HepG2 (cell line): ENCODE data around the gene GLIS1. TPM values are rescaled to one million over a fixed set of nuclear protein-coding genes. Genes with fewer than 3 reads are reported as not detected.

Source experiments
- ATAC-seq: fragments of 200-7000 bp; cut with Tn5 transposase; 3 replicates; pipeline ENCODE4 v1.9.1; 2020; ENCODE audit warnings: mild to moderate bottlenecking, moderate library complexity
- BruUV-seq: library from RNA; stranded (reverse); fragments of 400-500 nt; replicated peaks from 2 replicates; lab custom pipeline; 2021; lab: Mats Ljungman, UMichigan
- CTCF ChIA-PET: fragments of 300-600 bp; formaldehyde crosslinking; extraction: SDS; loops from one replicate; lab custom pipeline; 2021; ENCODE audit warnings: low total read pairs, inconsistent platforms, low intra/inter-chr PET ratio; lab: Yijun Ruan, JAX
- POLR2A ChIA-PET: fragments of 350-600 bp; sonication (Branson Sonifier 250); formaldehyde crosslinking; loops from one replicate; lab custom pipeline; 2020; ENCODE audit warnings: antibody characterized with exemption, inconsistent platforms; lab: Yijun Ruan, JAX
- DNase-seq: peaks from one replicate; pipeline ENCODE4 v3.0.0-alpha.2; 2015; ENCODE audit warnings: low spot score
- FAIRE-seq: peaks from 3 replicates; lab custom pipeline; 2011; peaks lifted over from hg19 to GRCh38; lab: Jason Lieb, UNC
- H2AFZ ChIP-seq: one replicate; pipeline ENCODE4 v1.6.1; 2011; ENCODE audit warnings: low read length, inconsistent platforms
- H3K27ac ChIP-seq: fragments of 300-600 bp; 3 replicates; pipeline ENCODE4 v1.8.0; 2011; ENCODE audit warnings: mixed run types, mild to moderate bottlenecking, mixed read lengths, low read length, inconsistent platforms; ENCODE audit not compliant: insufficient read depth; ENCODE audit errors: extremely low read length
- H3K27me3 ChIP-seq, 2 experiments: fragments of 200-600 bp in 1 of 2; 2 replicates in 1 of 2; 3 replicates in 1 of 2; pipeline versions ENCODE4 v1.6.0 to v1.8.0; 2011; ENCODE audit warnings: low read length in 2 of 2, mild to moderate bottlenecking in 2 of 2, moderate library complexity in 2 of 2, inconsistent platforms in 1 of 2; ENCODE audit not compliant: insufficient read depth in 2 of 2, control insufficient read depth in 1 of 2
- H3K36me3 ChIP-seq, 2 experiments: fragments of 200-600 bp in 1 of 2; replicated peaks in 1 of 2; 2 replicates in 1 of 2; 3 replicates in 1 of 2; pipeline versions ENCODE4 v1.5.1 to v1.8.0; 2011; ENCODE audit warnings: low read length in 2 of 2, inconsistent platforms in 1 of 2; ENCODE audit not compliant: insufficient read depth in 2 of 2, control insufficient read depth in 1 of 2
- H3K4me1 ChIP-seq: 2 replicates; pipeline ENCODE4 v1.5.1; 2012; ENCODE audit warnings: low read length, inconsistent platforms; ENCODE audit not compliant: insufficient read depth
- H3K4me2 ChIP-seq: 2 replicates; pipeline ENCODE4 v1.6.0; 2011; ENCODE audit warnings: low read depth, low read length, inconsistent platforms
- H3K4me3 ChIP-seq, 3 experiments: fragments of 200-600 bp in 1 of 3; sonication (generic), shearing (Covaris generic) in 1 of 3; replicated peaks in 1 of 3; 2 replicates each; pipeline ENCODE4 v1.5.1; 2011 to 2016; ENCODE audit warnings: low read length in 3 of 3, inconsistent platforms in 2 of 3, low read depth in 2 of 3, mild to moderate bottlenecking in 2 of 3, control low read depth in 1 of 3, mixed read lengths in 1 of 3; ENCODE audit not compliant: insufficient read depth in 1 of 3
- H3K79me2 ChIP-seq: one replicate; pipeline ENCODE4 v1.6.1; 2011; ENCODE audit warnings: low read length, inconsistent platforms; ENCODE audit not compliant: insufficient read depth
- H3K9ac ChIP-seq: 2 replicates; pipeline ENCODE4 v1.6.0; 2011; ENCODE audit warnings: mild to moderate bottlenecking, low read depth, low read length, inconsistent platforms; ENCODE audit not compliant: insufficient read depth
- H3K9me3 ChIP-seq: 2 replicates; pipeline ENCODE4 v1.5.1; 2012; ENCODE audit warnings: mild to moderate bottlenecking, low read length
- H4K20me1 ChIP-seq: 2 replicates; pipeline ENCODE4 v1.6.0; 2011; ENCODE audit warnings: inconsistent platforms, mild to moderate bottlenecking, low read length, moderate library complexity; ENCODE audit not compliant: insufficient read depth
- KLF13 ChIP-seq: sonication (generic); formaldehyde crosslinking; IDR thresholded peaks from 2 replicates; pipeline ENCODE4 v1.4.0; 2020; ENCODE audit warnings: mild to moderate bottlenecking, missing genetic modification reagents
- MLX ChIP-seq: IDR thresholded peaks from 2 replicates; pipeline ENCODE4 v1.6.1; 2016
- MXD4 ChIP-seq: IDR thresholded peaks from 2 replicates; pipeline ENCODE4 v1.6.1; 2016; ENCODE audit warnings: mild to moderate bottlenecking, missing biosample characterization, missing genetic modification reagents
- XRCC5 ChIP-seq: fragments of 200-400 bp; formaldehyde crosslinking; optimal IDR thresholded peaks from 2 replicates; pipeline ENCODE3; 2017; ENCODE audit warnings: mild to moderate bottlenecking, low read length
- ZBTB34 ChIP-seq: sonication (generic); formaldehyde crosslinking; IDR thresholded peaks from 2 replicates; pipeline ENCODE4 v1.8.0; 2022; ENCODE audit warnings: mild to moderate bottlenecking, missing genetic modification reagents
- ZNF136 ChIP-seq: sonication (generic); formaldehyde crosslinking; IDR thresholded peaks from 2 replicates; pipeline ENCODE4 v1.8.1; 2022; ENCODE audit warnings: low read depth, mild to moderate bottlenecking, moderate library complexity, missing genetic modification reagents
- ZNF530 ChIP-seq: sonication (generic); formaldehyde crosslinking; IDR thresholded peaks from 2 replicates; pipeline ENCODE4 v1.5.0; 2020; ENCODE audit warnings: low read depth, mild to moderate bottlenecking, missing genetic modification reagents
- ZNF572 ChIP-seq: sonication (generic); formaldehyde crosslinking; IDR thresholded peaks from 2 replicates; pipeline ENCODE4 v1.5.1; 2020; ENCODE audit warnings: mild to moderate bottlenecking, missing genetic modification reagents
- ZNF672 ChIP-seq: sonication (generic); formaldehyde crosslinking; IDR thresholded peaks from 2 replicates; pipeline ENCODE4 v1.8.1; 2022; ENCODE audit warnings: missing genetic modification reagents
- WGBS: methylation state at CpG from one replicate; pipeline ENCODE4 v1.1.6; 2017; ENCODE audit warnings: low lambda C conversion rate; 5-methylcytosine and 5-hydroxymethylcytosine counted together
- in situ Hi-C: cut with HindIII; loops from 2 replicates; pipeline ENCODE4 v1.10.0; 2017; ENCODE audit warnings: low pct_unique_long_range_greater_than_20kb; ENCODE audit not compliant: extremely low pct_ligation_motif_present
- intact Hi-C: fragments of 100-400 bp; cut with micrococcal nuclease; formaldehyde crosslinking; loops from one replicate; pipeline ENCODE4 v1.10.0; 2022; ENCODE audit not compliant: unreplicated experiment
- polyA plus RNA-seq, 8 experiments: library from polyadenylated mRNA; depleted of rRNA in 3 of 8; stranded (reverse) in 7 of 8; unstranded in 1 of 8; fragments of >200 nt; fragmentation: Illumina TruSeq in 4 of 8; extraction: Trizol in 4 of 8; gene quantifications; 2 replicates each; pipeline versions ENCODE4 v1.2.1 to v1.2.3, GENCODE V29; 2011 to 2016; ENCODE audit warnings: low read depth in 4 of 8, missing spikeins in 1 of 8, mixed read lengths in 1 of 8; ENCODE audit not compliant: insufficient read depth in 1 of 8
- total RNA-seq, 5 experiments: library from RNA; depleted of rRNA; stranded (reverse); fragments of >200 nt; fragmentation: Illumina TruSeq; extraction: Trizol; gene quantifications; 2 replicates each; pipeline ENCODE4 v1.2.3, GENCODE V29; 2016; ENCODE audit warnings: low read depth in 1 of 5

The GLIS1 gene
- total and polyA plus RNA-seq, 2 of the 13 experiments (the other 11 are each of a cell fraction or from before 2014, with no cell fraction given), result 0.03 TPM; not detected in 1

GRCh38 chr1:53551428-53551995, 187.5 kb downstream of the GLIS1 start:
- Histone ChIP-seq H3K4me1 (no peaks in the 10 kb centered on the region), H3K4me3 (no peak overlapping the region), H4K20me1 (no peaks in the 10 kb centered on the region), H3K9ac (no peak overlapping the region), H3K36me3 (no peaks in the 10 kb centered on the region), H3K79me2 (no peaks in the 10 kb centered on the region), H2AFZ (no peak overlapping the region), H3K4me2 (no peak overlapping the region), H3K27ac (no peak overlapping the region), H3K9me3 (no peaks in the 10 kb centered on the region), H3K27me3 (peaks cover 0 to 33% of the 10 kb centered on the region in 2 experiments; a peak in 4 of 5 replicates)
- BruUV-seq, result no TSS peak
- FAIRE-seq (no peak), ATAC-seq (no peak), DNase-seq (no peak)
- no peak for TF ChIP-seq KLF13 (CRISPR knock-in tag)
- no peak for TF ChIP-seq ZNF136 (CRISPR knock-in tag)
- no peak for TF ChIP-seq MXD4
- no peak for TF ChIP-seq ZNF530 (CRISPR knock-in tag)
- TF ChIP-seq MLX, result no peak
- no peak for TF ChIP-seq XRCC5
- no peak for TF ChIP-seq ZNF572 (CRISPR knock-in tag)
- TF ChIP-seq ZNF672 (CRISPR knock-in tag), result no peak
- TF ChIP-seq ZBTB34 (CRISPR knock-in tag), result no peak
- ChIA-PET POLR2A (no interaction called here), CTCF (no interaction called here)
- 17% methylated on average over 4 of the region's 8 CpGs for WGBS
- in situ Hi-C loops, result no loop called here
- intact Hi-C loops, result no loop called here
